Ishikawa (cell line): ENCODE data around the gene TRIM27.

Experiments used
- CEBPB ChIP-seq: IDR thresholded peaks from 2 replicates; pipeline ENCODE4 v1.6.1; 2012
- FOXM1 ChIP-seq: IDR thresholded peaks from 2 replicates; pipeline ENCODE4 v1.6.1; 2012; ENCODE audit warnings: low read depth, borderline replicate concordance
- MAX ChIP-seq: IDR thresholded peaks from 2 replicates; pipeline ENCODE4 v1.6.1; 2012
- NFIC ChIP-seq: IDR thresholded peaks from 2 replicates; pipeline ENCODE4 v1.6.1; 2012
- RAD21 ChIP-seq: IDR thresholded peaks from 2 replicates; pipeline ENCODE4 v1.6.1; 2012; ENCODE audit warnings: low read depth
- TEAD4 ChIP-seq: IDR thresholded peaks from 2 replicates; pipeline ENCODE4 v1.6.1; 2012
- USF1 ChIP-seq: IDR thresholded peaks from 2 replicates; pipeline ENCODE4 v1.6.1; 2012
- YY1 ChIP-seq: IDR thresholded peaks from 2 replicates; pipeline ENCODE4 v1.6.1; 2012; ENCODE audit warnings: low read depth
- TF ChIP-seq, protein P1 (sequence below): IDR thresholded peaks from 2 replicates; pipeline ENCODE4 v1.6.1; 2012; ENCODE audit warnings: low read depth, mild to moderate bottlenecking

DNA sequence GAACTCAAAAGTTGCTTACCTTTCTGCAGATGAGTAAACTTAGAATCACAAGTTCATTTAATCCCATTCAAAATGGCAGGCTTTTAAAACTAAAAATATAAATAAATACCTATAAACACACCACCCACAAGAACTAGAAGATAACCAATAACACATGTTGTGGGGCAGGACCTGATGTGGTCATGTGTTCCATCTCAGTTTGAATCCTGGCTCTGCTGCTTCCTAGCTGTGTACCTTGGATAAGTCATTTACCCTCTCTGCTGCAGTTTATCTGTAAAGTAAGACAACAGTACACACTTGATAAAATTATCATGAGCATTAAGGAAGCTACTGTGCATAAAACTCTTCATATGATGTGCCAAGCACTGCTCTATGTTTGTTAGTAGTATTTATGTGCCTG, 22.0 kb downstream of the TRIM27 start:
- TF ChIP-seq RAD21: no peak
- no peak for TF ChIP-seq MAX
- no peak for TF ChIP-seq NFIC
- no peak for TF ChIP-seq USF1
- no peak for TF ChIP-seq CEBPB
- no peak for TF ChIP-seq YY1
- TF ChIP-seq, protein P1, sequence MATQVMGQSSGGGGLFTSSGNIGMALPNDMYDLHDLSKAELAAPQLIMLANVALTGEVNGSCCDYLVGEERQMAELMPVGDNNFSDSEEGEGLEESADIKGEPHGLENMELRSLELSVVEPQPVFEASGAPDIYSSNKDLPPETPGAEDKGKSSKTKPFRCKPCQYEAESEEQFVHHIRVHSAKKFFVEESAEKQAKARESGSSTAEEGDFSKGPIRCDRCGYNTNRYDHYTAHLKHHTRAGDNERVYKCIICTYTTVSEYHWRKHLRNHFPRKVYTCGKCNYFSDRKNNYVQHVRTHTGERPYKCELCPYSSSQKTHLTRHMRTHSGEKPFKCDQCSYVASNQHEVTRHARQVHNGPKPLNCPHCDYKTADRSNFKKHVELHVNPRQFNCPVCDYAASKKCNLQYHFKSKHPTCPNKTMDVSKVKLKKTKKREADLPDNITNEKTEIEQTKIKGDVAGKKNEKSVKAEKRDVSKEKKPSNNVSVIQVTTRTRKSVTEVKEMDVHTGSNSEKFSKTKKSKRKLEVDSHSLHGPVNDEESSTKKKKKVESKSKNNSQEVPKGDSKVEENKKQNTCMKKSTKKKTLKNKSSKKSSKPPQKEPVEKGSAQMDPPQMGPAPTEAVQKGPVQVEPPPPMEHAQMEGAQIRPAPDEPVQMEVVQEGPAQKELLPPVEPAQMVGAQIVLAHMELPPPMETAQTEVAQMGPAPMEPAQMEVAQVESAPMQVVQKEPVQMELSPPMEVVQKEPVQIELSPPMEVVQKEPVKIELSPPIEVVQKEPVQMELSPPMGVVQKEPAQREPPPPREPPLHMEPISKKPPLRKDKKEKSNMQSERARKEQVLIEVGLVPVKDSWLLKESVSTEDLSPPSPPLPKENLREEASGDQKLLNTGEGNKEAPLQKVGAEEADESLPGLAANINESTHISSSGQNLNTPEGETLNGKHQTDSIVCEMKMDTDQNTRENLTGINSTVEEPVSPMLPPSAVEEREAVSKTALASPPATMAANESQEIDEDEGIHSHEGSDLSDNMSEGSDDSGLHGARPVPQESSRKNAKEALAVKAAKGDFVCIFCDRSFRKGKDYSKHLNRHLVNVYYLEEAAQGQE: no peak
- TF ChIP-seq TEAD4: no peak
- TF ChIP-seq FOXM1: no peak
